Esophagus (tissue), 2 donors: Measurements from ENCODE around the gene MINPP1. TPM values are rescaled to one million over a fixed set of nuclear protein-coding genes. Genes with fewer than 3 reads are reported as not detected.
"Not testable (repeated sequence)": the region's sequence is repeated elsewhere in the genome, so short reads cannot be mapped to it uniquely, and the experiment has no call there.

Experiments
- H3K27ac ChIP-seq, 2 donors: one replicate each; pipeline ENCODE4 v1.5.1; 2013; ENCODE audit warnings: low read depth in 2 of 2, mild to moderate bottlenecking in 2 of 2, inconsistent platforms in 1 of 2, low read length in 1 of 2, moderate library complexity in 1 of 2
- H3K27me3 ChIP-seq, 2 donors: one replicate each; pipeline ENCODE4 v1.6.1; 2013; ENCODE audit warnings: low read length in 2 of 2, control low read depth in 1 of 2, mild to moderate bottlenecking in 1 of 2; ENCODE audit not compliant: insufficient read depth in 2 of 2, control insufficient read depth in 1 of 2
- H3K36me3 ChIP-seq, 2 donors: one replicate each; pipeline ENCODE4 v1.6.1; 2013; ENCODE audit warnings: low read length in 1 of 2; ENCODE audit not compliant: control insufficient read depth in 2 of 2, insufficient read depth in 2 of 2
- H3K4me1 ChIP-seq, 2 donors: one replicate each; pipeline ENCODE4 v1.6.1; 2013; ENCODE audit warnings: low read length in 1 of 2; ENCODE audit not compliant: control insufficient read depth in 2 of 2, insufficient read depth in 2 of 2
- H3K4me3 ChIP-seq, 2 donors: one replicate each; pipeline ENCODE4 v1.5.1; 2013; ENCODE audit warnings: low read length in 2 of 2, mild to moderate bottlenecking in 2 of 2, low read depth in 1 of 2, moderate library complexity in 1 of 2
- H3K9me3 ChIP-seq, 2 donors: one replicate each; pipeline ENCODE4 v1.6.1; 2013; ENCODE audit warnings: mild to moderate bottlenecking in 2 of 2, low read depth in 1 of 2, low read length in 1 of 2, moderate library complexity in 1 of 2; ENCODE audit not compliant: control insufficient read depth in 2 of 2, insufficient read depth in 1 of 2
- WGBS, 2 donors: extraction: QIAGEN DNeasy Blood & Tissue Kit; methylation state at CpG; one replicate each; pipeline ENCODE4 v1.1.7; 2013; 5-methylcytosine and 5-hydroxymethylcytosine counted together
- polyA plus RNA-seq, 2 donors: library from polyadenylated mRNA; stranded (reverse); fragments of 200-250 nt; gene quantifications; one replicate each; pipeline ENCODE4 v1.2.3, GENCODE V29; 2013
- donor health status: healthy with polysubstance abuse.
- donor health status: Bipolar disorder and iron deficiency.

MINPP1 gene
- 1 to 10 TPM; 1.3 to 2.3 TPM for polyA plus RNA-seq

- WGBS, 2 donors = 0% methylated on average over 74 of the region's 74 CpGs
- H3K4me1 ChIP-seq = peaks cover 0 to 4% of the 10 kb centered on the region in 2 donors
- no peaks in the 10 kb centered on the region for H3K36me3 ChIP-seq
- peak within 1 kb of the TSS; percentile 87 to 92 for H3K27ac ChIP-seq
- H3K27me3 ChIP-seq = no peaks in the 10 kb centered on the region
- H3K9me3 ChIP-seq = no peaks in the 10 kb centered on the region
- peak within 1 kb of the TSS; percentile 65 to 85 for H3K4me3 ChIP-seq
Measured at GRCh38 chr10:87504640-87505365, at the start of gene MINPP1. Gene MINPP1, plus strand, starts transcription at chr10:87504893. Its CDS starts 23 bp downstream, at chr10:87504916.

DNA sequence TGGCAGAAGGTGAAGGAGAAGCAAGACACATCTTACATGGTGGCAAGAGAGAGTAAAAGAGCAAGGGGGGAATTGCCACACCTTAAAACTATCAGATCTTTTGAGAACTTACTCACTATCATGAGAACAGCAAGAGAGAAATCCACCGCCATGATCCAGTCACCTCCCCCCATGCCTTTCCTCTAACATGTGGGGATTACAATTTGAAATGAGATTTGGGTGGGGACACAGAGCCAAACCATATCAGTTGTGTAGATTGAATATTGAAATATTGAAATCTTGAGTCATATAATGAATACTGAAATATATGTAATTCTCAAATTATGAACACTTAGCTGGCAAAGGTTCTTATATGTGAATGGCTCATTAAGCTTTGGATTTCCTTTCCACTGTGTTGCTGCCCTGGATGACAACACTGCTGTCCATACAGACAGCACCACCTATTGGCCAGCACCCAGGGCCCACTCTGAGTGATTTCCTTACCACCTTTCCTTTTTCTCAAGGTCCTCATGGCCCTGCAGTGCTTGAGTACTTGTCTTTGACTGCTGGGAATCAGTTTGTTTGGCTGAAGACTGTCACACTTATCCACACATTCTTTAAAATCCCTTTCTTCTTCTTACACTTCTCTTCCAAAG is 48.0 kb upstream of the MINPP1 start:
- not testable (repeated sequence) for H3K9me3 ChIP-seq, H3K27me3 ChIP-seq, H3K4me1 ChIP-seq, H3K4me3 ChIP-seq, H3K36me3 ChIP-seq, H3K27ac ChIP-seq
- no CpG with 5 or more reads among the region's 1 CpG for WGBS, 2 donors

DNA sequence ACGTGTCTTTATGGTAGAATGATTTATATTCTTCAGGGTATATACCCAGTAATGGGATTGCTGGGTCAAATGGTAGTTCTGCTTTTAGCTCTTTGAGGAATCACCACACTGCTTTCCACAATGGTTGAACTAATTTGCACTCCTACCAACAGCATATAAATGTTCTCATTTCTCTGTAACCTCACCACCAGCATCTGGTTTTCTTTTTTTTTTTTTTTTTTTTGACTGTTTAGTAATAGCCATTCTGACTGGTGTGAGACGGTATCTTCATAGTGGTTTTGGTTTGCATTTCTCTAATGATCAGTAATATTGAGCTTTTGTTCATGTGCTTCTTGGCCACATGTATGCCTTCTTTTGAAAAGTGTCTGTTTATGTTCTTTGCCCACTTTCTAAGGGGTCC is 42.9 kb upstream of the MINPP1 start:
- H3K36me3 ChIP-seq, H3K9me3 ChIP-seq, H3K4me3 ChIP-seq, H3K27me3 ChIP-seq, H3K4me1 ChIP-seq, H3K27ac ChIP-seq: not testable (repeated sequence)
- 88% methylated on average over 1 of the region's 2 CpGs; no CpG with 5 or more reads in 1 of the 2 donors for WGBS, 2 donors

DNA sequence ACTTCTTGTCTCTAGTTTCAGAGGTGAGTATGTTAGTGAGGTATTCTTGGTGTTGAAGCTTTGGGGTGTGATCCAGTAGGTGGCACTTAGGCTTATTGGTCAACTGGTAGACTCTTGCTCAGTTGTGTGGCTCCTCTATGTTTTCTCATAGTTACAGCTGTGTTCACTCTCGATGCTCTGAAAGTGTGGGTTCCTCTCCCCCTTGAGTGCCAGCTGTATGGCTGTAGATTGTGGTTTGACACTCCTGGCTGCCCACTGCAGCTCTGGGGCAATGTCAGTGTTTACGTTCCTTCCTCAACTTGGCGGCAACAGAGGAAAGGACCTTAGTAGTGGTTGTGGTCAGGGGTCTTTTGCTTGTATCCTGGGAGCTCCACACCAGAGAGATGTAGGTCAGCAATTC is 37.8 kb upstream of the MINPP1 start:
- not testable (repeated sequence) for H3K27ac ChIP-seq, H3K27me3 ChIP-seq, H3K4me1 ChIP-seq, H3K9me3 ChIP-seq, H3K4me3 ChIP-seq, H3K36me3 ChIP-seq
- 79 to 93% methylated on average over 1 to 2 of the region's 3 CpGs for WGBS, 2 donors

DNA sequence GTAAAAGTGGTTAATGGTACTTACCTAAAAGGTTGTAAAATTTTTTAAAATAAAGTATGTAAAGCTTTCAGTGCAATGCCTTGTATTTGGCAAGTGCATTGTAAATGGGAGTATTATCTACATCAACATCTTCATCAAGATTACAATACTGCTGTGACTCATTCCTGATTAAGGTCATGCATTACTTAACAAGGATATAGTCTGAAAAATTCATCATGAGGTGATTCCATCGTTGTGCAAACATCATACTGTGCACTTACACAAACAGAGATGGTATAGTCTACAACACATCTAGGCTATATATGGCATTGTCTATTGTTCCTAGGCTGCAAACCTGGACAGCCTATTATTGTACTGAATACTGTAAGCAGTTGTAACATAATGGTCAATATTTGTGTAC is 16.0 kb upstream of the MINPP1 start:
- not testable (repeated sequence) for H3K27me3 ChIP-seq, H3K27ac ChIP-seq, H3K4me3 ChIP-seq, H3K4me1 ChIP-seq, H3K36me3 ChIP-seq, H3K9me3 ChIP-seq
- WGBS, 2 donors = 45% methylated on average over 1 of the region's 1 CpG; no CpG with 5 or more reads in 1 of the 2 donors

- H3K9me3 ChIP-seq, H3K4me1 ChIP-seq, H3K36me3 ChIP-seq, H3K27me3 ChIP-seq, H3K27ac ChIP-seq, H3K4me3 ChIP-seq: not testable (repeated sequence)
- no CpG with 5 or more reads among the region's 3 CpGs for WGBS, 2 donors
Measured at GRCh38 chr10:87490285-87490684, 14.4 kb upstream of the MINPP1 start.

DNA sequence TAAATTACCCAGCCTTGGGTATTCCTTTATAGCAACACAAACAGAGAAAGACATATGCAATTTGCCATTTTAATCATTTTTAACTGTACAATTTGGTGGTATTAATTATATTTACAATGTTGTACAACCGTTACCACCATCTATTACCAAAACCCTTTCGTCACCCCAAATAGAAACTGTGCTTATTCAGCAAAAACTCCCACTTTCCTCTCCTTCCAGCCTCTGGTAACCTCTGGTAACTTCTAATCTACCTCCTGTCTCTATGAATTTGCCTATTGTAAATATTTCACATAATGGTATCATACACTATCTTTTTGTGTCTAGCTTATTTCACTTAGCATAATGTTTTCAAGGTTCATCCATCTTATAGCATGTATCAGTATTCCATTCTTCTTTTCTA is 12.2 kb upstream of the MINPP1 start:
- H3K4me3 ChIP-seq, H3K27me3 ChIP-seq, H3K9me3 ChIP-seq, H3K27ac ChIP-seq, H3K36me3 ChIP-seq, H3K4me1 ChIP-seq: not testable (repeated sequence)
- 88 to 96% methylated on average over 2 of the region's 2 CpGs for WGBS, 2 donors

GRCh38 chr10:87495446-87495845 is 9.2 kb upstream of the MINPP1 start:
- not testable (repeated sequence) for H3K36me3 ChIP-seq, H3K27me3 ChIP-seq, H3K27ac ChIP-seq, H3K4me1 ChIP-seq, H3K9me3 ChIP-seq, H3K4me3 ChIP-seq
- 44 to 59% methylated on average over 5 of the region's 5 CpGs for WGBS, 2 donors

GRCh38 chr10:87497386-87497785 is 7.3 kb upstream of the MINPP1 start:
- H3K9me3 ChIP-seq, H3K36me3 ChIP-seq, H3K4me3 ChIP-seq, H3K27me3 ChIP-seq, H3K27ac ChIP-seq, H3K4me1 ChIP-seq: not testable (repeated sequence)
- 84 to 96% methylated on average over 2 of the region's 2 CpGs for WGBS, 2 donors

DNA sequence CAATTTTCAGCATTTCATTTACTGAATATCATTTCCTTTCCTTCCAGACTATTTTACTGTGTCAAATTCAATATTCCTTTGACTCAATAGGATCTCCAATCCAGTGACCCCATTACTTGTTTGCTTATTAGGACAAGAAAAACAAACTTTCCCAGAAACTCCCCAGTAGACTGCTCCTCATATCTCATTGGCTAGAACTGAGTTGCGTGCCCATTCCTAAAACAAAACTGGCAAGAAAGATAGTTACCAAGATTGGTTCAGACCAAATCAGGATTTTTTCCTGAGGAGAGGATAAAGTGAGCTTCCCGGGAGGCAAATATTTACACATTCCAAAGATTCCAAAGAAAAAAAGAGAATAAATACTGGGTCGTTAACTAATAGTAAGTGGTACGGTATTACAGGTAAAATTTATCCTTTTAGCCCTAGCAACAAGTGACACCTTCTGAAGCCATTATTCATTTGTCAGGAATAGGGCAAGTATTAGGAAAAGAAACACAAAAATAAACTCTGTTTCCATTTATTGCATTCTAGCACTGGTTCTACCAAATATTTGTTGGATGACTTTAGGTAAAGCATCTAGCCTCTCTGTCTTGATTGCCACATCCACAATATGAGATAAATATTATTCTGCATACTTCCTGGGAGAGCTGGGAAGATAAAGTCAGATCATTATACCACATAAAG is 6.4 kb upstream of the MINPP1 start:
- WGBS, 2 donors = 60% methylated on average over 1 of the region's 4 CpGs
- H3K27me3 ChIP-seq, H3K4me3 ChIP-seq, H3K4me1 ChIP-seq, H3K9me3 ChIP-seq, H3K27ac ChIP-seq, H3K36me3 ChIP-seq: not testable (repeated sequence)
